HG03342 (cell line): Measurements from ENCODE around the gene MRPS2.
"Not testable (repeated sequence)": the region's sequence is repeated elsewhere in the genome, so short reads cannot be mapped to it uniquely, and the experiment has no call there.

ENCODE experiments used
- ATAC-seq: cut with Tn5 transposase; IDR thresholded peaks from one replicate; pipeline ENCODE4 v1.9.1; 2021; ENCODE audit warnings: mild to moderate bottlenecking, moderate library complexity; ENCODE audit not compliant: unreplicated experiment

The MRPS2 gene

GRCh38 chr9:135500525-135501260 lies at the start of gene MRPS2:
MRPS2 (plus strand) TSS chr9:135500682; CDS start chr9:135500711, 29 bp downstream.
- peak; percentile 81 for ATAC-seq

GRCh38 chr9:135450956-135451355 lies 49.5 kb upstream of the MRPS2 start:
- no peak for ATAC-seq

DNA sequence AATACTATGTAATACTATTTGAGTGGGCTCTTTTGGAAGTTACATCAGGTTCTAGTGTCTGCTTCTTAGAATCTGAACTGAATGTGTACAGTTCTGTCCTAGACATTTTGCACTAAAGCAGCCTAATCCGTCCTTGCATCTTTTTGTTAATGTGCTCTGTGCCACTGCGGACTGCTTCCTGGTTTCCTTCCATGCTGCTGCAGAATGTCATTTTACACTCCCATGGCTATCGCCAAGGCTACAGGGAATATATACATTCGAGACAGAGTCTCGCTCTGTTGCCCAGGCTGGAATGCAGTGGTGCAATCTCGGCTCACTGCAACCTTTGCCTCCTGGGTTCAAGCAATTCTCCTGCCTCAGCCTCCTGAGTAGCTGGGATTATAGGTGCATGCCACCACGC lies 48.6 kb upstream of the MRPS2 start:
- not testable (repeated sequence) for ATAC-seq

DNA sequence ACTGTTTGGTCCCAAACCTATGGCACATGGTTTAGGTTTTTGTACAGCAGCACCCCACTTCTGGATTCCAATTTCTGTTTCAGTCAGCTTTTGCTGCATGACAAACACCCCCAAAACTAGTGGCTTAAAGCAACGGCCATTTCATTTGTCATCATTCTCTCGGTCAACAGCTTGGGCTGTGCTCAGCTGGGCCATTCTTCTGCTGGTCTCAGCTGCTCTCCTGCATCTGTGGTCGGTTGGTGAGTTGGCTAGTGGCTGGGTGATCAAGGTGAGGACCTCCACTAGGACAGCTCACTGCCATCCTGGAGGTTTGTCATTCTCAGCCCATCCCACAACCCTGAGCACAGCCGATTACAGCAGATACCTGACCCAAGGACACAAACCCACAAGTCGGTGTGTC lies 45.7 kb upstream of the MRPS2 start:
- no peak for ATAC-seq

GRCh38 chr9:135455401-135456030 lies 45.0 kb upstream of the MRPS2 start:
- ATAC-seq: no peak

GRCh38 chr9:135456436-135457104 lies 43.9 kb upstream of the MRPS2 start:
- no peak for ATAC-seq

DNA sequence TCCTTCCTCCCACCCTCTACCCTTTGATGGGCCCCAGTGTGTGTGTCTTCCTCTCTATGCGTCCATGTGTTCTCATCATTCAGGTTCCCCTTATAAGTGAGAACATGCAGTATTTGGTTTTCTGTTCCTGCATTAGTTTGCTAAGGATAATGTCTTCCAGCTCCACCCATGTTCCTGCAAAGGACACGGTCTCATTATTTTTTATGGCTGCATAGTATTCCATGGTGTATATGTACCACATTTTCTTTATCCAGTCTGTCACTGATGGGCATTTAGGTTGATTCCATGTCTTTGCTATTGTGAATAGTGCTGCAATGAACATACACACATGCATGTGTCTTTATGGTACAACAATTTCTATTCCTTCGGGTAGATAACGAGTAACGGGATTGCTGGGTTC lies 42.0 kb upstream of the MRPS2 start:
- not testable (repeated sequence) for ATAC-seq

DNA sequence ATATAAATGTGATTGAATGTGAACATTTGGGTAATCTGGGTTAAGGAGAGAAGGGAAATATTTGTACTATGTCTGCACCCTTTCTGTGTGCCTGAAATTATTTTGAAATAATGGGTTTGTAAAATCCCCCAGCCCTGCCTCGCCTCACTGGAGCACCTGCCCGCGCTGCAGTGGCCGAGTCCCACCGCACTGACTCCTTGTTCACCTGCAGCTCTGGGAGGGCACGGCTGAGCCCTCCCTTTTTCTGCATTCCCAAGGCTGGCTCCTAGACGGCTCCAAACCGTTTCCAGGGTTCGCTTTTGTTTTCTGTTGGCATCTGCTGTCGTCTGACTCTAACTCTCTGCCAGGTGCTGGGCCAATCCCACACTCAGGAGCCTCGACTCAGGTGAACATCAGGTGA lies 38.5 kb upstream of the MRPS2 start:
- no peak for ATAC-seq

- no peak for ATAC-seq
Observed at GRCh38 chr9:135463140-135463539, 37.3 kb upstream of the MRPS2 start.

DNA sequence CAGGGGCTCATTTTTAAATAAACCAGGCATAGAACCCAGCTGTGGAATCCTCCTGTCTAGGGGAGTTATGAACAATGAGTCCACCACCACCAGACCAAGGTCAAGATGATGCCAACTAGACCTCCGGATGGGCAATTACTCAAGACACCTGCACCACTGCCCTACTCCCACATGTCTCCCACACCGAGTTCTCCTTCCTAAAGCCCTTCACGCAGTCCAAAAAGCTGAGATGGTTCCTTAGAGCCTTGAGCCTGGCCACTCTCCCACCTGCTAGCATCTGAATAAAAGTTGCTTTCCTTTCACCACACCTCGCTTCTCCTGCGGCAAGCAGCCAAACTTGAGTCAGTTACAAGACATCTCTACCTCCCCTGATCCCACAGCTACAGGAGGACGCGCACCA lies 36.3 kb upstream of the MRPS2 start:
- ATAC-seq: no peak

GRCh38 chr9:135468854-135469521 lies 31.5 kb upstream of the MRPS2 start:
- no peak for ATAC-seq

- no peak for ATAC-seq
Observed at GRCh38 chr9:135471791-135472640, 28.5 kb upstream of the MRPS2 start.

DNA sequence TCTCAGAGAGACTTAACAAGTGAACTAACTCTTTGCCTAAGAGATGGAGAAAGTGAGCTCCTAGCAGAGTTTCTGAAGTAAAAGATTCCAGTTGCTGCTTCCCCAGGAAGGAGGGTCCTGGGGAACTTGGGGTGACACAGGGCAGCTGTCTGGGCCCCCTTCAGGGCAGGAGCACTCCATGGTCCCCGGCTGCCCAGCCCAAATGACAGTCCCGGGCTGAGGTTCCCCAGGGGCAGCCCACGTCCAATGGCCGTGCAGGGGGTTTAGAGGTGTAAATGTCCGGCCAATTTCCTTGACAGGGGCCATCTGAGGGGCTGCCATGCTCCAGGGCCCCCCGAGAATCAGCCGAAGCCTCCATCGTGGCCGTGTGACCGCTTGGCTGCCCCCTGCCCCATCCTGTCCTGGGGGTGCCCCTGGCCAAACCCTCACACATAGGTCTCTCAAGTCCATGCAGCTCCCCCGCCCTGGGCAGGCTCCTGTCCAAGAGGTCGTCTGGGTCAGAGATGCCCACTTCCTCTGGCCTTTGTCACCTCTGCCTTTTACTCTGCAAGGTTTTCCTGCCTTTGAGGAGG lies 26.4 kb upstream of the MRPS2 start:
- no peak for ATAC-seq

GRCh38 chr9:135474915-135475314 lies 25.6 kb upstream of the MRPS2 start:
- ATAC-seq: no peak

DNA sequence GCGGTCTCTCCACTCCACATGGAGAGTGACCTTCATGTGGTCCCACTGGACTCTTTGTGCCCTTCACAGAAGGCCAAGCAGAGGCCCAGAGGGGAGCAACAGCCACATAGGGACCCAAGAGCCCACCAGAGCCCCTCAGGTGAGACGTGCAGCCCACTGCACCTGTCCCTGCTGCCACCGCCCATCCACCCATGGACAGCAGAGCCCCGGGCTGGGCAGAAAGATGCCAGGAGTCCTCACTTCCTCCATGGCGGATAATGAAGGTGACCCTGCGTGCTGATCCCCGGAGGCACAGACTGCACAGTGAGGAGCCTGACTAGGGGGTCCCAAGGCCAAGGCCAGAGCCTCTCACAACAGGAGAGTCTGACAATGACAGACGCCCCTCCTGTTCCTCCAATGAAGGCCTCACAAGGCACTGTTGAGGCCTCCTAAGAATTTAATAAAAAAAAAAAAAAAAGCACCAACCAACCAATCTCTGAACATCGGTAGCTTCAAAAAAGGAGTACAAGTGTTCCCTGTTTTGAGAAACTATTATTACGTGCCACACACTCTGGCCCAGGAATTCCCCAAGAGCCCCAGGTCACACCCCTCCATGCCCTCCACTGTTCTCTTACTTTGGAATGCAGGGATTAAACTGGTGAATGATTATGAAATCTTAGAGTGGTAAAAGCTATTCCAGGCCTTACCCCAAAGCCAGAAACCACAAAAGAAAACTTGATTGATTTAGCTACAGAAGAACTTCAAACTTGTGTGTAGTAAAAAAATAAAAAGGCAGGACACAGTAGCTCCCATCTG lies 23.7 kb upstream of the MRPS2 start:
- ATAC-seq: no peak

DNA sequence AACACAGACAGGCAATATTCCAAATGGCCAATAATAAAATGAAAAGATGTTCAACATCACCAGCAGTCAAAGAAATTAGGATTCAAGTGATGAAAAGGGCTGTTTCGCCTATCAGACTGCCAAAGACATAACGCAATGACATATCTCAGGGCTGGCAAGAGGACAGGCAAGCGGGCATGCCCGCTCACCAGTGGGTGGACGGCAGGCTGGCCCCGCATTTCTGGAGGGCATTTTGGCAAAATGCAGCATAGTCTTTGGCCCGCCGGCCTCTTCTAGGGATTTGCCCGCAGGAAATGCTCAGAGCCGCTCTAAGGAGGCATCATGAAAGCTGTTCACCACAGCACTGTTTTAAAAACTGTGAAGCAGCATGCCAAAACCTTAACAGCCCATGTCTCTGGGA lies 22.3 kb upstream of the MRPS2 start:
- no peak for ATAC-seq

- no peak for ATAC-seq
Observed at GRCh38 chr9:135478829-135479468, 21.5 kb upstream of the MRPS2 start.

DNA sequence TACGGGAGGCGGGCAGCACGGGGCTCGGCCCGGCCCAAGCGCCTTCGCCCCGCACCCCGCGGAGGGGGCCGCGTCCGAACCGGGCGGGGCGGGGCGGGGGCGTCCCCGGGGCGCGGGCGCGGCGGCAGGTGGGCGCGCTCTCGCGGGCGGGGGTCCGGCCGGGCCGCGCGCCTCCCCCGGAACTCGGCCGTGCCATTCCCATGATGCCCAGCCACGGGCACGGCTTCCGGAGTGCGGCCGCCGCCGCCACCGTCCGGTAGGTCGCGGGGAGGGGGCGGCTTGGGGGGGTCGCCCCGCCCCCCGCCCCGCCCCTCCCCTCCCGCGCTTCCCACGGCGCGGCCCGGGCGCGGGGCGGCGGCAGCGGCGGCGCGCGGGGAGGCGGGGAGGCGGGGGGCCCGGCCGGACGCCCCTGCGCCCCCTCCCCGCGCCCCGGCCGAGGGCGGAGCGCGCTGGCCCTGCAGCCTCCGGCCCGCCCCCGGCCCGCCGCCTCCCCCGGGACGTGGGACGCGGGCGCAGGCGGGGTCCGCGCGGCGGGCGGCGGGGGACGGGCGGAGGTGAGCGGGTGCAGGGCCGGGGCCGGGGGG lies 20.9 kb upstream of the MRPS2 start, which contains the start of gene PPP1R26:
PPP1R26 (plus strand) TSS at position 314 of the 584 bp plus-strand sequence. CDS start 4,729 bp downstream, outside the sequence.
- ATAC-seq: no peak
